GM12872 (cell line): Measurements from ENCODE around the gene PIP5KL1.

Experiments used
- CTCF ChIP-seq: IDR thresholded peaks from 3 replicates; pipeline ENCODE4 v1.5.1; 2011; ENCODE audit warnings: low read depth, mild to moderate bottlenecking, low read length, moderate library complexity; ENCODE audit not compliant: insufficient read depth

The PIP5KL1 gene

GRCh38 chr9:127965953-127966352 lies 35.4 kb upstream of the PIP5KL1 start:
- no peak for TF ChIP-seq CTCF

- no peak for TF ChIP-seq CTCF
These were observed 32.9 kb upstream of the PIP5KL1 start for GRCh38 chr9:127963359-127964064.

GRCh38 chr9:127963041-127963358 lies 32.4 kb upstream of the PIP5KL1 start:
- no peak for TF ChIP-seq CTCF

- no peak for TF ChIP-seq CTCF
These were observed 31.7 kb upstream of the PIP5KL1 start for GRCh38 chr9:127962278-127962677.

GRCh38 chr9:127961613-127962155 lies 31.1 kb upstream of the PIP5KL1 start:
- no peak for TF ChIP-seq CTCF

- no peak for TF ChIP-seq CTCF
These were observed 30.5 kb upstream of the PIP5KL1 start for GRCh38 chr9:127961155-127961490.

- no peak for TF ChIP-seq CTCF
These were observed 30.0 kb upstream of the PIP5KL1 start for GRCh38 chr9:127960410-127961154.
